ENCODE measurements around the gene TSR1.

The TSR1 gene

GRCh38 chr17:2366747-2367494 is 30.7 kb upstream of the TSR1 start:
- DNase-seq (ENCODE audit: extremely low spot score), result peak; percentile 60
- ChIA-PET CTCF (interaction anchor here (0.9 to 1.6 kb wide), 3 partner anchors 14 to 320 kb away, joined by 3 to 6 read pairs (median 4); no protein-coding TSS in a partner anchor), POLR2A (no interaction called here)
- TF ChIP-seq L3MBTL2 (conservative IDR thresholded peaks at IDR 0.05) (no peak), FOXM1 (IDR thresholded peaks at IDR 0.05; ENCODE audit: borderline replicate concordance) (no peak), BHLHE40 (IDR thresholded peaks at IDR 0.05; ENCODE audit: borderline replicate concordance) (no peak), ZNF384 (IDR thresholded peaks at IDR 0.05) (no peak), NFRKB (IDR thresholded peaks at IDR 0.05) (no peak), ELF4 (IDR thresholded peaks at IDR 0.05) (no peak), SP1 (IDR thresholded peaks at IDR 0.05) (no peak), CTBP1 (IDR thresholded peaks at IDR 0.05; ENCODE audit: borderline replicate concordance) (no peak), LEF1 (IDR thresholded peaks at IDR 0.05; ENCODE audit: borderline replicate concordance) (no peak), FOXK2 (IDR thresholded peaks at IDR 0.05) (no peak)
- TF ChIP-seq, protein P1, sequence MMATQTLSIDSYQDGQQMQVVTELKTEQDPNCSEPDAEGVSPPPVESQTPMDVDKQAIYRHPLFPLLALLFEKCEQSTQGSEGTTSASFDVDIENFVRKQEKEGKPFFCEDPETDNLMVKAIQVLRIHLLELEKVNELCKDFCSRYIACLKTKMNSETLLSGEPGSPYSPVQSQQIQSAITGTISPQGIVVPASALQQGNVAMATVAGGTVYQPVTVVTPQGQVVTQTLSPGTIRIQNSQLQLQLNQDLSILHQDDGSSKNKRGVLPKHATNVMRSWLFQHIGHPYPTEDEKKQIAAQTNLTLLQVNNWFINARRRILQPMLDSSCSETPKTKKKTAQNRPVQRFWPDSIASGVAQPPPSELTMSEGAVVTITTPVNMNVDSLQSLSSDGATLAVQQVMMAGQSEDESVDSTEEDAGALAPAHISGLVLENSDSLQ (IDR thresholded peaks at IDR 0.05), result no peak

DNA sequence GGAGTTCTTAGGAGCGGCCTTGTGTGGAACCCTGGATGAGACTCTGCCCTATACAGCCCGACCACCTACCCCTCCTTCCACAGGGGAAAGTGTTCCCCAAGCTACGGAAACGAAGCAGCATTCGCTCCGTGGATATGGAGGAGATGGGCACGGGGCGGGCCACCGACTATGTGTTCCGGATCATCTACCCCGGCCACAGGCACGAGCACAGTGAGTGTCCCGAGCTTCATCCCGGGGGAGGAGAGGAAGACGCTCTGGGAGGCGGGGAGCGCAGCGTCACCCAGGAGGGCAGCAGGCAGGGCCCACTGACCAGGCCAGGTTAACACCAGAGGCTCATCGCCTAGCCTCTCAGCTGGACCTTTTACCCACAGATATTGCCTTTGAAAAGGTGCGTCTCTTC is 28.9 kb upstream of the TSR1 start:
- CTCF ChIA-PET, result no interaction called here

GRCh38 chr17:2364763-2365116 is 28.5 kb upstream of the TSR1 start:
- POLR2A ChIA-PET, result no interaction called here
- DNase-seq (ENCODE audit: extremely low spot score), result no peak
- no peak for TF ChIP-seq SUZ12 (IDR thresholded peaks at IDR 0.05)
- no peak for TF ChIP-seq TARDBP (IDR thresholded peaks at IDR 0.05)
- no peak for TF ChIP-seq HDGF (IDR thresholded peaks at IDR 0.05; ENCODE audit: borderline replicate concordance)
- no peak for TF ChIP-seq ELF4 (IDR thresholded peaks at IDR 0.05)
- TF ChIP-seq, protein P1 (IDR thresholded peaks at IDR 0.05), result no peak
- CTCF ChIA-PET, result no interaction called here

More for the DNA sequence above, 28.9 kb upstream of the TSR1 start:
- POLR2A ChIA-PET, result no interaction called here
- DNase-seq (ENCODE audit: extremely low spot score), result no peak
- TF ChIP-seq TARDBP (IDR thresholded peaks at IDR 0.05) (no peak), NFRKB (IDR thresholded peaks at IDR 0.05) (no peak), SP1 (IDR thresholded peaks at IDR 0.05) (no peak), ARNT (IDR thresholded peaks at IDR 0.05) (no peak), BHLHE40 (IDR thresholded peaks at IDR 0.05; ENCODE audit: borderline replicate concordance) (no peak), SUZ12 (IDR thresholded peaks at IDR 0.05) (no peak), FOXM1 (IDR thresholded peaks at IDR 0.05; ENCODE audit: borderline replicate concordance) (no peak), LEF1 (IDR thresholded peaks at IDR 0.05; ENCODE audit: borderline replicate concordance) (no peak), FOXA1 (IDR thresholded peaks at IDR 0.05) (no peak), L3MBTL2 (conservative IDR thresholded peaks at IDR 0.05) (no peak), FOXK2 (IDR thresholded peaks at IDR 0.05) (no peak), CTBP1 (IDR thresholded peaks at IDR 0.05; ENCODE audit: borderline replicate concordance) (no peak), HDGF (IDR thresholded peaks at IDR 0.05; ENCODE audit: borderline replicate concordance) (no peak)
- TF ChIP-seq, protein P1 (IDR thresholded peaks at IDR 0.05), result no peak

DNA sequence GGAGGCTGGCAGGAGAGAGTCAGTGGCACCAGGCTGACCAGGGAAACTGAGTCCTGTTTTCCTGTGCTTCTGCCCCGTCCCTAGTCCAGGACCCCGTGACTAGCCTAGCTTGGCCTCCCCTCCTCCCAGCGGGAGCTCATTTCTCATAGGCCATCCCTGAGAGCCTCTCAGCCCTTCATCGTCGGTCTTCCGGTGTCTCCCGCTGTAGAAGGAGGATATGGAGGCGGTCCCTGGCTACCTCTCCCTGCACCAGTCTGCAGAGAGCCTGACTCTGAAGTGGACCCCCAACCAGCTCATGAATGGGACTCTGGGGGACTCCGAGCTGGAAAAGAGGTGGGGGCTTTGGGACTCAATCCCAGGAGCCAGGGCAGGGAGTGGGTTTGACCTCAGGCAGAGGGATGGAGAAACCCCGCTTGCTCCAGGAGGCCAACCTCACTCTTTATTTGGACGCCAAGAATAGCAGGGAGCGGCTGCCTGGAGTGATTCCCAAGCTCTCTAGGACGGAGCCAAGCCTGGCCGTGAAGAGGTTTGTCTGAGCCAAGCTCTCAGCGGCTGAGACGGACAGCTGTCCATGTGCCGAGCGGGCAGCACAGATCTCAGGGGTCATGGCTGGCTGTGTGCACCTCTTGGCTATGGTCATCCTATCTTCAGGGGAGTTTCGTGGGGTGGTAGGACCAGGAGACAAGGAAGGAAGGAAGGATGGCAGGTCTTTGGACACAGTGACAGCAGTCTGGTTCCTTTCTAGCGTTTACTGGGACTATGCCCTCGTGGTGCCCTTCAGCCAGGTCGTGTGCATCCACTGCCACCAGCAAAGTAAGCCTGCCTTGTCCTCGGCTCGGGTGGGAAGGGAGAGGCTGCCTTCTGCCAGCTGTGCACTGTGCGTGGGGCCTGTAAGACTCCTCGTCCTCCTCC is 27.9 kb upstream of the TSR1 start:
- no peak for TF ChIP-seq L3MBTL2 (conservative IDR thresholded peaks at IDR 0.05)
- no peak for TF ChIP-seq FOXK2 (IDR thresholded peaks at IDR 0.05)
- no peak for TF ChIP-seq HDGF (IDR thresholded peaks at IDR 0.05; ENCODE audit: borderline replicate concordance)
- no peak for TF ChIP-seq ZNF384 (IDR thresholded peaks at IDR 0.05)
- TF ChIP-seq, protein P1 (IDR thresholded peaks at IDR 0.05), result no peak
- no peak for TF ChIP-seq SP1 (IDR thresholded peaks at IDR 0.05)
- no peak for TF ChIP-seq LEF1 (IDR thresholded peaks at IDR 0.05; ENCODE audit: borderline replicate concordance)
- TF ChIP-seq FOXM1 (IDR thresholded peaks at IDR 0.05; ENCODE audit: borderline replicate concordance), result no peak
- TF ChIP-seq ELF4 (IDR thresholded peaks at IDR 0.05), result no peak
- TF ChIP-seq FOXA1 (IDR thresholded peaks at IDR 0.05), result no peak
- no peak for TF ChIP-seq SUZ12 (IDR thresholded peaks at IDR 0.05)
- no peak for TF ChIP-seq CTBP1 (IDR thresholded peaks at IDR 0.05; ENCODE audit: borderline replicate concordance)
- no peak for TF ChIP-seq ARNT (IDR thresholded peaks at IDR 0.05)
- TF ChIP-seq TARDBP (IDR thresholded peaks at IDR 0.05), result no peak
- no peak for TF ChIP-seq NFRKB (IDR thresholded peaks at IDR 0.05)
- TF ChIP-seq BHLHE40 (IDR thresholded peaks at IDR 0.05; ENCODE audit: borderline replicate concordance), result no peak
- POLR2A ChIA-PET, result no interaction called here
- CTCF ChIA-PET, result interaction anchor here (1.2 kb wide), 1 partner anchor 10 kb away, joined by 3 read pairs; no protein-coding TSS in a partner anchor
- no peak for DNase-seq (ENCODE audit: extremely low spot score)

DNA sequence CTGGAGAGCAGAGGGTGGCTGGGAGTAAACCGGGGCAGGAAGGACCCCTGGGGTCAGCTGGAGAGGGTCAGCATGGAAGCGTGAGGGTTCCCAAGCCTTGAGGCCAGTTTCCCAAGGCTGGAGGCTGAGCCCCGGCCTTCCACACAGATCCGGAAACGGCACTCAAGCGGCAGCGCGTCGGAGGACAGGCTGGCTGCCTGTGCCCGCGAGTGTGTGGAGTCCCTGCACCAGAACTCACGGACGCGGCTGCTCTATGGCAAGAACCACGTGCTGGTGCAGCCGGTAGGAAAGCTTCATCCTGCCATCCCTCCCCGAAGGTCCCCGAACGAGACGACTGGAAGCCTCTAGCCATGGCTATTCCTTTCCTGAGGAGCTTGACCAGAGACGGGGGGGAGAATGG is 27.1 kb upstream of the TSR1 start:
- no peak for DNase-seq (ENCODE audit: extremely low spot score)
- TF ChIP-seq FOXA1 (IDR thresholded peaks at IDR 0.05), result no peak
- no peak for TF ChIP-seq ZNF384 (IDR thresholded peaks at IDR 0.05)
- TF ChIP-seq HDGF (IDR thresholded peaks at IDR 0.05; ENCODE audit: borderline replicate concordance), result no peak
- no peak for TF ChIP-seq L3MBTL2 (conservative IDR thresholded peaks at IDR 0.05)
- TF ChIP-seq SP1 (IDR thresholded peaks at IDR 0.05), result no peak
- TF ChIP-seq ARNT (IDR thresholded peaks at IDR 0.05), result no peak
- TF ChIP-seq FOXK2 (IDR thresholded peaks at IDR 0.05), result no peak
- TF ChIP-seq, protein P1 (IDR thresholded peaks at IDR 0.05), result no peak
- TF ChIP-seq SUZ12 (IDR thresholded peaks at IDR 0.05), result no peak
- no peak for TF ChIP-seq NFRKB (IDR thresholded peaks at IDR 0.05)
- TF ChIP-seq CTBP1 (IDR thresholded peaks at IDR 0.05; ENCODE audit: borderline replicate concordance), result no peak
- TF ChIP-seq FOXM1 (IDR thresholded peaks at IDR 0.05; ENCODE audit: borderline replicate concordance), result no peak
- TF ChIP-seq BHLHE40 (IDR thresholded peaks at IDR 0.05; ENCODE audit: borderline replicate concordance), result no peak
- no peak for TF ChIP-seq LEF1 (IDR thresholded peaks at IDR 0.05; ENCODE audit: borderline replicate concordance)
- no peak for TF ChIP-seq ELF4 (IDR thresholded peaks at IDR 0.05)
- no peak for TF ChIP-seq TARDBP (IDR thresholded peaks at IDR 0.05)
- POLR2A ChIA-PET, result interaction anchor here (1.0 kb wide), 1 partner anchor 19 kb away, joined by 3 read pairs; no protein-coding TSS in a partner anchor
- CTCF ChIA-PET, result interaction anchor here (1.2 kb wide), 1 partner anchor 9 kb away, joined by 3 read pairs; no protein-coding TSS in a partner anchor

Data from HEK293T (cell line).